NCI-H510A treated with DMSO at 0.1 percent for 48 hours (cell line): ENCODE results near the gene GLCE.
"Not testable (repeated sequence)": the region's sequence is repeated elsewhere in the genome, so short reads cannot be mapped to it uniquely, and the experiment has no call there.

Experiments
- DNase-seq: peaks from one replicate; lab custom pipeline; 2025; lab: John Stamatoyannopoulos, UW

Gene GLCE

DNA sequence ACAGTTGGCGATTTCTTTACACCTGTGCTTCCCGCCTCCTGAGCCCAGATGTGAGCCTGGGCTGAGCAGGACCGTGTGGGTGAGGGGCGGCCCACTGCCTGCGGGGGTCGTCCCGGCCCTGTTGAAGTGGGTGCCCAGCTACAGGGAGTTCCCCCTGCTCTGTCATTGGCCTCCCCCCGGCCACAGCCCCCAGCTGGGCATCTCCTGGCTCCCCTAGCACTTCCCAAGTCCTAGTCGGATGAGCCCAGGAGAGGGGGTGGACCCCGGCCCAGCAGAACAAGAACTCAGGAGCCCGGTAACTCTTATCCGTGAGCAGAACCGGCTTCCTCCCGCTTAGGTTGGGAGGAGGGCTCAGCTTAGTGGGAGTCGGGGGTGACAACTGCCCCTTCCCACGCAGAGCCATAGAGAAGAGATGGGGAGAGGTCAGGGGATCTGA lies 139.0 kb downstream of the GLCE start:
- no peak for DNase-seq

DNA sequence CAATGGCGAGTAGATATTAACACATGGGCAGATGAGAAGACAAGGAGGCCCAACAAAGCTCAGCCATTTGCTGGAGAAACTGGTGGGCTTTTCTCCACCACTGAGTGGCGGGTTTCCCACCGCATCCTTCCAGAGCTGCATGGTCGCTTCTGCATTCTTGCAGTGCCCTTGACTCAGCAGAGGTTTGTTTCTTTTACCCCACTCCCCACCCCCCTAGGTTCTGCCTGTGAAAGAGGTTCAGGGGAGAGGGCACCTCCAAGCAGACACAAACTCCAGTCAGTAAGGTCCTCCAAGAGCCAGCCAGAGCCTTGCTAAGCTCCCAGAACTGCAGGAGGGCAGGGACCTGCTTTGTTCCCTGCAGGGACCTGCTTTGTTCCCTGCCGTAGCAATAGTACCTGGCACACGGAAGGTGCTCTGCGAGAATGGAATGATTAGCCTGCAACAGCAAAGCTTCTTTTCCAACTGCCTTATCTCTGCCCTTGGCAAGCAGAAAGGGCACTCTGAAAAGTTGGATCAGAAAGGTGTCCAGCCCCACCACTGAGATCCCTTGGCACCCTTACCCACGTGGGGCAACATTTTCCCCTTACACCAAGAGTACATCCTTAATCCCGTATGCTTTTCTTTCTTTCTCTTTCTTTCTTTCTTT lies 139.6 kb downstream of the GLCE start:
- DNase-seq, result no peak

DNA sequence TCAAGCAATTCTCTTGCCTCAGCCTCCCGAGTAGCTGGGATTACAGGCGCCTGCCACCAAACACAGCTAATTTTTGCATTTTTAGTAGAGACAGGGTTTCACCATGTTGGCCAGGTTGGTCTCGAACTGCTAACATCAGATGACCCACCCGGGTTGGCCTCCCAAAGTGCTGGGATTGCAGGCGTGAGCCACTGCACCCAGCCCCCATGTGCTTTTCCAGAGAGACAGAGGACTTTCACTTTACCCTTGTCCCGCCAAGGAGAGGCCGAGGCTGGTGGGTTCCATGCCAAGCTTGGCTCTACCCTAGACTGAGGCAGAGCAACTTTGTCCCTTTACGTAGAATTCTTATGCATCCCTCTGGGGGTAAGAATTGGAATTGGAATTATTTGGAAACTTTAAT lies 140.7 kb downstream of the GLCE start:
- not testable (repeated sequence) for DNase-seq

DNA sequence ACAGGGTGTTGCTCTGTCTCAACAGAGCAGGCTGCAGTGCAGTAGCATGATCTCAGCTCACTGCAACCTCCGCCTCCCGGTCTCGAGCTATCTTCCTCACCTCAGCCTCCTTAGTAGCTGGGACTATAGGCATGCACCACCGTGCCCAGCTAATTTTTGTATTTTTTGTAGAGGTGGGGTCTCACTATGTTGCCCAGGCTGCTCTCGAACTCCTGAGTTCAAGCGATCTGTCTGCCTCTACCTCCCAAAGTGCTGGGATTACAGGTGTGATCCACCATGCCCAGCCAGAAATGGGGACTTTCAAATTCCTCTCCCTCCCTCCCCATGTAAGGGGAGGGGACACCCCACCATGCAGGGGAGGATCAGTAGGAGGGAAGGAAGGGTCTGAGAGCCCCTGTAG lies 141.7 kb downstream of the GLCE start:
- not testable (repeated sequence) for DNase-seq

DNA sequence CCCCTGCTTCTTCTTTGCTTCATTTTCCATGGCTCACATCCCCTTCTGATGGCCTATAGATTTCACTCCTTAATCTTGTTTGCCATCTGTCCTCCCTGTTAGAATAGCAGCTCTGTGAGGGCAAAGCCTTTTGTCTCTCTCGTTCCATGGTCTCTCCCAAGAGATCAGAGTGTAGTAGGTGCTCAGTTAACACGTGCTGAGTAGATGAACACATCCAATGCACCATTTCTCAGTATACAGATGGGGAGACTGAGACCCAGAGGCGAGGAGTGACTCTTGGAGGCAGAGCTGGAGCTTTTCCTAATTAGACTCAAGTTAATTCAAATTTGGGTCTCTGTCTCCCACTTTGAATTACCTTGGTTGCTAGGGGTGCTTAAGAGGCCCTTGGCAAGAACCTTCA lies 142.5 kb downstream of the GLCE start:
- DNase-seq, result no peak

DNA sequence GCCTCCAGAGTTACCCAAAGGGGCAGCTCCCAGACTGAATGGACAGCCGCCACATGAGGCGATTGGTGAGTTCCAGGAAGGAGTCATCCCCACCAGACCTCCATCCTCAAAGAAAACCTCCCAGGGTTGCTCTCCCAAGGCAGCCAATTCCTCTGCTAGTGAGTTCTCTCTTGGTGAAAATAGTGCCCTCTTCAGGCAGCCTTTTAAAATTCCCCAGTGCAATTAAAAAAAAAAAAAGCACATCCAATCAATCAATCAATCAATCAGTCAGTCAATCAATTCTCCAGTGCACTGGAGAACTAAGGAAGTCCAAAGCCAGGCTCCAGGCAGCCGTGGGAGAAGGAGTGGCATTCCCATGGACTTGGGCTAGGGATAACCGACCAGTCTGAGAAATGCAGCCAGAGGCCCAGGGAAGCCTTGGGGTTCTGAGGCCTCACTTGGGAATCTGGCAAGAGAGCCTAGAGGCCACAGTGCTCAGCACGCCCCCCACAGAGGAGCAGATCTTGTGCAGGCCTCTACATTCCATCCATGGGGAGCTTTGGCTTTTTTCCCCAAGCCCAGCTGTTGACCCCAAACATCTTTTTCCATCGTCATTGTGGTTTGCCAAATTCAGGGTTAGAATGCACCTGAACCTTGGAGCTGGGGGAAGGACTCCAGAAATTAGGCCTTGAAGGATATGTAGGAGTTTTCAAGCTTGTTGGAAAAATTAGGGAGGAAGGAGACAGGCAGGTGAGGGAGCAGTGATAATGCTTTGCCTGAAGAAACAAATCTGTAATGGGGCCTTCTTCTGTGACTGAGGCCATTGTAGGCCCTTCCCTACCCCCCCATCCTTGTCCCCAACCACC lies 143.1 kb downstream of the GLCE start:
- DNase-seq, result no peak

DNA sequence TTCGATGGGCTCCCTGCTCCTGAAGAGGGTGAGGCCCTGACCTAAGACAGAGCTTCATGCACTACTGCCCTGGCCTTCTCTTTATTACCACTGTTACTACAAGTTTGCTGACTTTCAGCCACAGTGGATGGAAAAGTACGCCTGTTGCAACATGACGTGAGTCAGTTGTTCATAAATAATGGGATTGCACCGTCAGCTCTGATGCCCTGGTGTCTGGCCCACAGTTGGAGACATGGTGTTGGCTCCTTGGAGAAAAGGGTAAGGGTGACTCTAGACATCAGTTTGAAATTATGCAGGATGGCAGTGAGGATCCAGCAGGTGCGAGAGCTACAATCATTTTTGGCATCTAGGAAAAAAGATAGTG lies 143.7 kb downstream of the GLCE start:
- no peak for DNase-seq

DNA sequence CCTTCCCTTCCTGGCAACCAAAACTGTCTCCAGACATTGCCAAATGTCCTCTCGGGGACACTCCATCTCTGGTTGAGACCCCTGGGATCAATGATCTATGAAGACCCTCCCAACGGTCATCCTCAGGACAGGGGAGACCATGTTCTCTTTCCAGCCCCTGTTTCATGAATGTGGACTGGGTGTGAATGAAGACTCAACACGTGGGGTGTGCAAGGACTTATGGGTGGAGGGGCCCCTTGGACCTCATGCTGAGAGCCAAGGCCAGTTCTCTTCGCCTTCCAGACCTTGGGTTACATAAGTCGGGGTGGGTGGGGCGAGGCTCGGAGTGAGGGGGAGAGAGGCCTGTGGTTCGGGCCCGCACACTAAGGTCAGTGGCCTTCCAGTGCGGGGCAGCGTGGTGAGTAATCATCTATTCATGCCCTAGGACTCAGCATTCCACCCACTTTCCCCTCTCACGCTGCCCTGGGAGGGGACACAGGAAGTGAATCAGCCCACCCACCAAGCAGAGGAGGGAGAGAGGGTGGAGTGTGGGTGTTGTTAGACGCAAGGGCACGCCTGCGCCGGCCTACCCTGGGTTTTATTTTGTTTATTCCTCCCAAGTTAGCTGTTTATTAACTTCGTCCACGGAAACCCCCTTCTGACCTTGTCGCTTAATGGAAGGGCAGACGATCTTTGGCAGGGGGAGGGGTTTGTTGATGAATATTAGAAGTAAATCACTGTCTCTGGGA lies 144.9 kb downstream of the GLCE start:
- no peak for DNase-seq

DNA sequence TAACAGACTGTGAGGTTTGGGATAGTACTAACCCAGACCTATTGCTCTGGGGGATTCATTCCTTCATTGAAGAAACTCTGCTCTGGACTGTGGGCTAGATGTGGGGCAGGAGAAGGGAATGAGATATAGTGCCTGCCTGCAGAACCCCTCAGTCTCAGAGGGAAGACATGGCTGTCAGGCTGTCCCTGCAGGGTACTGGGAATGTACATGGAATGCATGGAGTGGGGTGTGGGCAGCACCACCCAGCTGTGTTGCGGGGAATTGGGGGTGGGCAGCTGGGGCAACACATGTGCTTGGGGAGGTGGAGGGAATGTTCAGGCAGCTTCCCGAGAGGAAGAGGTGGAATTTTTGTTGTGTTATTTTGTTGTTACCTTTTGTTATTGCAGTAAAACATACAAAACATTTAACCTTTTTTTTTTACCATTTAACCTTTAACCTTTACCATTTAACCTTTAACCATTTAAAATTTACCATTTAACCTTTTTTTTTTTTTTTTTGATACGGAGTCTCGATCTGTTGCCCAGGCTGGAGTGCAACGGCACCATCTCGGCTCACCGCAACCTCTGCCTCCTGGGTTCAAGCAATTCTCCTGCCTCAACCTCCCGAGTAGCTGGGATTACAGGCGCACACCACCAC lies 145.6 kb downstream of the GLCE start:
- DNase-seq, result no peak

DNA sequence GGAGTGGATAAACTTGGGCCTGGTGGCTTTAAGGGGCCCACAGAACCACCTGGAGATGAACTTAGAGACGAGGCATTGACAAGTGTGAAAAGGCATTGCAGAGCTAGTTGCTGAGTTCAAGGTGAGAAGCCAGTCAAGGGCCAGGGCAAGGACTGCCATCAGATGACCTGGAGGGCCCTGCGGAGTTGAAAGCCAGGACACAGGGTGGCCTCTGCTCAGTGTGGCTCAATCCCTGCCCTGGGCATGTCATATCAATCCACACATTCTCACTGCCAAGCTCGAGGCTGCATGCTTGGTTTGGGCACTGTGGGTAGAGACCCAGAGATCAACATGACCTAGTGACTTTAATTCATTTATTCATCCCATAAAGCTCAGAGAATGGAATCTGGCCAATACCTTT lies 147.5 kb downstream of the GLCE start:
- DNase-seq, result no peak

DNA sequence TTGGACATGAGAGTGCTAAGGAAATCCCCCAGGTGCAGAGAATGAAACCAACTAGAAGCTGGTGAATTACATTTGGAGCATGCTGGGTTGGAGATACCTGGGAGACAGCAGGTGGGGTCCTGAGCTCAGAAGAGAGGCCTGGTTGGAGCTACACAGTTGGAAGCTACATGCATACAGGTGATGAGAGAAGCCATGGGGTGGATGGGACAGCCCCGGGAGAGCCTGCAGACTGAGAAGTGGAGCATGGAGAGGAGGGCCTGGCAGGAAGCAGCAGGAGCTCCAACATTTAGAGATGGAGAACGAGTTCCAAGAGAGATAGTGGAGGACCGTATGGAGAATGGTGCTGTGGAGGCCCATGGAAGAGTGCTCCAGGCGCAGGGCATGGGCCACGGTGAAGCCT lies 148.5 kb downstream of the GLCE start:
- no peak for DNase-seq

DNA sequence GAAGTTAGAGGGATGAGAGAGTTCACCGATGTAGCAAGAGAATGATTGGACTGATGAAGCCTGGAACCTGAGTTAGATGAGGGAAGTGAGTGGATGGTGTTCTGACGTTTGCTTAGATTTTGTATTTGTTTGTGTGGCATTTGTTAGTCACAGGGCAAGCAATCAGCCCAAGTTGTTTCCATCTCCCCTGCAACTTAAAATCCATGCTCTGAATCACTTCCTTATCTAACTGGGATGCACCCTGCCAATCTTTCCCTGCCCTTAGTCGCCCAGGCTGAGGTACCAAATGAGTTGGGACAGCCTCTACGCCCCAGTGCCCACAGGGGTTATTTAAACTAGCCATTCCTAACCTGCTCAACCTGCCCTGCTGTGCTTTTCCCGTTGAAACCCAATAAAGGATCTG lies 150.9 kb downstream of the GLCE start:
- DNase-seq, result no peak

DNA sequence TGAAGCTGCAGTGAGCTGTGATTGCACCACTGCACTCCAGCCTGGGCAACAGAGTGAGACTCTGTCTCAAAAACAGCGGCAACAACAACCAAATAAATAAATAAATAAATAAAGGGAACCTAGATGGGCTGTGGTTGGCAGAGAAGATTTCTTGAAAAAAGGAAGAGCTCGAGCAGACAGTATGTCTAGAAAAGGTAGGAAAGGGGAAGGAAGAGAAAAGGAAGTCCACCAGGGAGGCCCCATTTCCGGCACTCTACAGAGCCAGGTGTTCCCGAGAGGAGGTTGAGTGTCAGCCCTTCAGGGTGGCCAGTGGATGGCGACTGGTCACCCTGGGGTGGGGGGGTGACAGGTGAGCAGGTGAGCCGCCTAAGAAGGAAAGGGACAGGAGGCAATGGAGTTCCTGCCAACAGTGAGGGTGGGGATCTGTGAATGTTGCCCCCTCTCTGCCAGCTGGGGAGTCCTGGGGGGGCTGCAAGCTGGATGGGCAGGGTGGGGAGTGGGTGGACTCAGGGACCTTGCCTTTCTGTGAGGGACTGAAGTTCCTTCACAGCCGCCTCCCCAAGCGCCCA lies 153.1 kb downstream of the GLCE start:
- DNase-seq, result no peak

DNA sequence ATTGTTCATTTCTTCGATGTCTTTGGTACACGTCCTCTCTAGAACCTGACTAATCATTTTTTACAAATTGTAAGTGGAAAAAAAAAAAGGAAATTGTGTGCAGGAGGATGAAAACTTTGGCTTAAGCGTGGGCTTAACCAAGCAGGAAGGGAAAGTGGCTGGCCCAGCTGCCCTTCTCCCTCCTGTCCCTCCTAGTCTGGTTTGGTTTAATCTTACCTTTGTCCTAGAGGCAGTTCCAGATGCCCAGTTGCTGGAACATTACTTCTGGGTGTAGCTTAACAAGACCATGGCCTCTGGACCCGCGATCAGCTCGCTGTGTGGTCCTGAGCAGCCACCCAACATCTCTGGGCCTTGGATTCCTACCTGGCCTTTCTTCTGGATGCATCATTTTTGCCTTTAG lies 153.7 kb downstream of the GLCE start:
- DNase-seq, result no peak

DNA sequence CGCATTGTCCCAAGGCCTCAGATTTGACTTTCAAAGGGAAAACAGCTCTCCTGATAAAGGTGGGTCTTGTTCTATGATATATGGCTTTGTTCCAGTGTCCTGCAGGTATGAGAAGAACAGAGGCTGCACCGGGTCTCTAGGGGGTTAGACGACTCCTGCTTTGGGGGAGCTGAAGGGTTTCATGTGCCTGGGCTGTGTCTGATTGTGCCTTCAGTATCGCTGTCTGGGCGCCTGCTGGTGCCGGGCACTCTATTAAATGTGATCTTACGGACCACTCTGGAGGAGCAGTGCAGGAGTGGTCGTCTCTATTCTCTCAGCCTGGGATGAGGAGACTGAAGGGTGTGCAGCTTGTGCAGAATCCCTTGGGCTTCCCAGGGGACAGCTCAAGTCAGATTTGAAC lies 154.3 kb downstream of the GLCE start:
- no peak for DNase-seq

DNA sequence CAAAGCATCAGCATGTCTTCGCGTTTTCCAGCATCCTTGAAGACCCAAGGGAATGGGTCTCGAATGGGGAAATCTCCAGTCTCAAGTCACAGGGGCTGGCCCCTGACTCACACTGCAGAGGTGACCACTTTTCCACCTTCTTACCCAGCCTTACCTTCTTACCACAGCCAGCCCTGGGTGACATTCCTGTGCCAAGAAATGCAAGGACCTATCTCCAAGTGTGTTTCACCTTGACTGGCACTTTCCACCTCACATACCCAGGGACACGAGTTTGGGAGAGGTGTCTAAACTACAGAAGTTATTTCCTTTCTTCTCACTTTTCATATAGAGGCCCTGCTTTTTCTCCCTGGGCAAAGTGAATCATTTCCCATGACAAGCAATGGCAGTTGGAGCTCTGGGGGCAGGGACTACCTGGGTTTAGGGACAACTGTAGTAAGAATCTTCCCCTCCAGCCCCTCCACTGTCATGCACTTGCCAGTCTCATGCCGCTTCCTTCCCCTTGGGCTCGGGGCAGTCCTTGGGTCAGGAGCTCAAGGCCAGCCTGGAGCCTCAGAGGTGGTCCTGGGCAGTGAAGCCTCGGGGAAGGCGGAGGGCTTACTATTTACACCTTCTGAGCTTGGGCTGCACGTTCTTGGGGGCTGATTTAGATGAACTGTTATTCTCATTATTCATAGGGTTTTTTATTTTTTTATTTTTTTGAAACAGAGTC lies 155.1 kb downstream of the GLCE start:
- DNase-seq, result no peak

DNA sequence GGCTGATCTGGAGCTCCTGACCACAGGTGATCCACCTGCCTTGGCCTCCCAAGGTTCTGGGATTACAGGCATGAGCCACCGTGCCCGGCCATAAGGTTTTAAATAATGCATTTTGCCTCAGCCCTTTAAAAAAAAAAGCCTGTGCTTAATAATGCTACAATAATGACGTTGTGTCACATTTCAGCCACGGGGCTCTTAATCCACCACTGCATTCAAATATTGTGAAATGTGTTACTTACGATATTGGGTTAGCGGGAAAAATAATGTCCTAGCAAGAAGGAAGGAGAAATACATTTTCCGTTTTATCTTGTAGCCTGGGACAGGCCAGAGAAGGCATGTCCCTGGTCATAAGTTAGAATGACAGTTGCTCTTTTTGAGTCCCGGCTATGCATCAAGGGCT lies 155.9 kb downstream of the GLCE start:
- DNase-seq, result no peak

DNA sequence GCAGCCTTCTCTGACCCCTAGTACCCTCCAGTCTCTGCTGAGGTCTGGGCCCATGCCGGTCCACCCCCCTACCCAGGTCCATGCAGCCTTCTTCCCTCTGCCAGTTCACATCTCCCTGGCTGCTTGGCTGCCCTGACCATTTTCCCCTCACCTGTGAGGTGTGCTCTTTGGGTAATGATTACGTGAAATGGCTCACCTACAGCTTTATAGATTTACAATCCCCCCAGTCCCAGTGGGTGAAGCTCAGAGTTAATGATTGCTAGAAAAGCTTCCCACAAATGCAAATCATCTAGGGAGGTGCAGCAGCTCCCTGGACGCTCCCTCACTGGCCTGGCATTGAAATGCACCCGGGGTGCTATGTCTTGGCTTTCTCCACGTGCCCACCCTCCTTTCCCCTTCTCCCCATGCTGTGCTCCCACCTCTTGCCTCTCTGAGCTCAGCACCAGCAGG lies 157.0 kb downstream of the GLCE start:
- no peak for DNase-seq

DNA sequence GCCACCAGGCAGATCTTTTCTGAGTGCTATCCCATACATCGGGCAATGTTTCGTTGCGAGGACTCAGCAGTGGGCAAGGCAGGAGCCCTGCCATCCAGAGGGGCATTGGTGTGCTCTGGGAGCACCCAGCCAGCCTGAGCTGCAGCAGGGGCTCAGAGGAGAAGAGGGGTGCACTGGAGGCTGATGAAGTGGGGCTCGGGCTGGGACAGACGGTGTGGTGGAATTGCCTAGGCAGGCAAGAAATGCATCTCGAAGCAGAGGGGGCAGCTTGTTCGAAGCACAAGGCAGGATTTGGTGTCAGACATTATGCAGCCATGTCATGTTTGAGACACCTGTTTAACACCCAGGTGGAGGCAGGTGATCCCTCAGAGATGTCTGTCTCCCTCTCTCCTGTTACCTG lies 157.6 kb downstream of the GLCE start:
- no peak for DNase-seq

DNA sequence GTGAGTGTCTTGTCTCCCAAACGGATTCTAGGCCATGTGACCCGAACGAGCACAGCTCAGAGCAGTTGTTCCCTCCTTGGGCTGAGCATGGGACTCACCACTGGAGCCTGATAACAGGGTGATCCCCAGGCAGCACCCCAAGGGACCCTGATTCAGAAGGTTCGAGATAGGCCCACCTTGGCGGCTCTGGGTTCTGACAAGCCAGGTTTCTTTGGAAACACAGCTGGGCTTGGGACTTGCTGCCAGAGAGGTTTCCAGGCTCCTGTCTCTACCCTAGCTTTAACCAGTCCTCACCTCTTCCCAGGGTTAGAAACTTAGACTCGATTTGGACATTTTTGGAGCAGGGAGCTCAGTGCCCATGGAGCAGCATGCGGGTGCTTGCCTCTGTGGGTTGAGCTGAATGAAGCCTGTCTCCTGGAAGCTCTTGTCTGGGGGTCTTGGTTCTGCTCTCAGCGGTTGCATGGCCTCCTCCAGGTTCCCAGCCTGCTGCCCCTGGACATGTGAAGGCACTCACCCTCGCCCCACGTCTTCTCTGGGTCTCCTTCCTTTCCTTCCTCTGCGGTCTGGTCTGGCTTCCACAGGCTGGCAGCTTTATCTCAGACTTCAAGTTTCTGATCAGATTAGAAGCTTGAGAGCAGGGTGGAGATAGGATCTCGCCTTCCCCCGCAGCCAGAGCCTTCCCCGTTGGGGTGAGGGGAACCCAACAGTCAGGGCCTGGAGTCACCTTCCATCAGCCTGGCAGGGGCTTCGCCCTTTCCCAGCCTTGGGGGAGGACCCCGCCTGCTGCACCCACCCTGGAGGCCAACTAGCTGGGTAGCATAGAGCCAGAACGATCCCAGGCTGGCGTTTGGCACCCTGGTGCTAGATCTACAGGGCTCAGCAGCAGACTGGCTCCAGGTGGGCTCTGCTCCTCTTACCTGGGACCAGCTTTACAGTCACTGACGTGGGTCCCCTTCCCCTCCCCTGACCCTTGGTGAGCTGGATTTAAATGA lies 159.2 kb downstream of the GLCE start:
- no peak for DNase-seq
